IPS DF 6.9 (cell line): Measurements from ENCODE around the gene CCDC85B.

Experiments used
- DNase-seq: peaks from one replicate; pipeline ENCODE4 v3.0.0-alpha.2; 2013; ENCODE audit warnings: low read depth, low spot score
- H3K27ac ChIP-seq: one replicate; pipeline ENCODE4 v1.5.1; 2013; ENCODE audit warnings: low read length, control low read depth
- H3K27me3 ChIP-seq: 2 replicates; pipeline ENCODE4 v1.6.1; 2013; ENCODE audit warnings: mild to moderate bottlenecking, low read length; ENCODE audit not compliant: control insufficient read depth, insufficient read depth
- H3K36me3 ChIP-seq: 2 replicates; pipeline ENCODE4 v1.6.1; 2013; ENCODE audit warnings: low read length; ENCODE audit not compliant: control insufficient read depth, insufficient read depth
- H3K4me1 ChIP-seq: 2 replicates; pipeline ENCODE4 v1.6.1; 2013; ENCODE audit warnings: low read length; ENCODE audit not compliant: control insufficient read depth, insufficient read depth
- H3K4me3 ChIP-seq: 2 replicates; pipeline ENCODE4 v1.5.1; 2013; ENCODE audit warnings: mild to moderate bottlenecking, low read length
- H3K9me3 ChIP-seq: 2 replicates; pipeline ENCODE4 v1.6.1; 2013; ENCODE audit warnings: low read length, inconsistent platforms; ENCODE audit not compliant: control insufficient read depth, insufficient read depth
- WGBS: extraction: QIAGEN DNeasy Blood & Tissue Kit; methylation state at CpG from one replicate; pipeline ENCODE4 v1.1.7; 2013; ENCODE audit warnings: mixed read lengths, missing lambda C conversion rate; ENCODE audit not compliant: insufficient read length, insufficient coverage; 5-methylcytosine and 5-hydroxymethylcytosine counted together

CCDC85B gene

GRCh38 chr11:65851811-65852507, 38.5 kb upstream of the CCDC85B start:
- H3K27me3 ChIP-seq, result no peaks in the 10 kb centered on the region
- H3K4me3 ChIP-seq, result no peak overlapping the region
- no peaks in the 10 kb centered on the region for H3K9me3 ChIP-seq
- WGBS, result no CpG with 5 or more reads among the region's 10 CpGs
- no peak overlapping the region for H3K27ac ChIP-seq
- no peaks in the 10 kb centered on the region for H3K4me1 ChIP-seq
- no peak for DNase-seq
- H3K36me3 ChIP-seq, result peaks cover 37% of the 10 kb centered on the region

GRCh38 chr11:65852508-65853245, 37.8 kb upstream of the CCDC85B start:
- Histone ChIP-seq H3K36me3 (peaks cover 37% of the 10 kb centered on the region), H3K27me3 (no peaks in the 10 kb centered on the region), H3K9me3 (no peaks in the 10 kb centered on the region), H3K4me1 (no peaks in the 10 kb centered on the region), H3K4me3 (no peak overlapping the region), H3K27ac (no peak overlapping the region)
- WGBS, result no CpG with 5 or more reads among the region's 33 CpGs
- no peak for DNase-seq

- H3K4me1 ChIP-seq, result no peaks in the 10 kb centered on the region; the same call in 1 of the 2 replicates
- H3K27ac ChIP-seq, result no peak overlapping the region
- no peak for DNase-seq
- no peaks in the 10 kb centered on the region for H3K27me3 ChIP-seq
- no CpG with 5 or more reads among the region's 6 CpGs for WGBS
- peaks cover 37% of the 10 kb centered on the region for H3K36me3 ChIP-seq
- no peak overlapping the region for H3K4me3 ChIP-seq
- H3K9me3 ChIP-seq, result no peaks in the 10 kb centered on the region
Observed at GRCh38 chr11:65853246-65853979, 37.1 kb upstream of the CCDC85B start.

GRCh38 chr11:65854161-65854592, 36.3 kb upstream of the CCDC85B start:
- H3K36me3 ChIP-seq, result peaks cover 37% of the 10 kb centered on the region
- H3K9me3 ChIP-seq, result no peaks in the 10 kb centered on the region
- DNase-seq, result no peak
- WGBS, result no CpG with 5 or more reads among the region's 4 CpGs
- H3K4me1 ChIP-seq, result no peaks in the 10 kb centered on the region; the same call in 1 of the 2 replicates
- H3K4me3 ChIP-seq, result no peak overlapping the region
- H3K27ac ChIP-seq, result no peak overlapping the region
- H3K27me3 ChIP-seq, result no peaks in the 10 kb centered on the region

- Histone ChIP-seq H3K4me3 (no peak overlapping the region), H3K27ac (no peak overlapping the region), H3K9me3 (no peaks in the 10 kb centered on the region), H3K27me3 (no peaks in the 10 kb centered on the region), H3K36me3 (peaks cover 37% of the 10 kb centered on the region), H3K4me1 (no peaks in the 10 kb centered on the region; the same call in 1 of the 2 replicates)
- DNase-seq, result no peak
- WGBS, result no CpG with 5 or more reads among the region's 15 CpGs
Observed at GRCh38 chr11:65854852-65855837, 35.3 kb upstream of the CCDC85B start.

- DNase-seq, result no peak
- WGBS, result no CpG with 5 or more reads among the region's 15 CpGs
- Histone ChIP-seq H3K9me3 (no peaks in the 10 kb centered on the region), H3K4me1 (no peaks in the 10 kb centered on the region; the same call in 1 of the 2 replicates), H3K4me3 (no peak overlapping the region; the same call in 1 of the 2 replicates), H3K36me3 (peaks cover 37% of the 10 kb centered on the region), H3K27ac (no peak overlapping the region), H3K27me3 (no peaks in the 10 kb centered on the region)
Observed at GRCh38 chr11:65855927-65856363, 34.5 kb upstream of the CCDC85B start.

GRCh38 chr11:65856689-65857499, 33.6 kb upstream of the CCDC85B start:
- Histone ChIP-seq H3K4me1 (no peaks in the 10 kb centered on the region; the same call in 1 of the 2 replicates), H3K9me3 (no peaks in the 10 kb centered on the region), H3K36me3 (peaks cover 35% of the 10 kb centered on the region), H3K4me3 (peak overlapping the region; percentile 99), H3K27me3 (no peaks in the 10 kb centered on the region), H3K27ac (no peak overlapping the region)
- WGBS, result no CpG with 5 or more reads among the region's 57 CpGs
- no peak for DNase-seq

GRCh38 chr11:65857500-65857852, 33.0 kb upstream of the CCDC85B start:
- H3K4me3 ChIP-seq, result peak overlapping the region; percentile 99
- H3K27ac ChIP-seq, result no peak overlapping the region
- H3K9me3 ChIP-seq, result no peaks in the 10 kb centered on the region
- H3K36me3 ChIP-seq, result peaks cover 29% of the 10 kb centered on the region
- H3K27me3 ChIP-seq, result no peaks in the 10 kb centered on the region
- no CpG with 5 or more reads among the region's 49 CpGs for WGBS
- no peaks in the 10 kb centered on the region; the same call in 1 of the 2 replicates for H3K4me1 ChIP-seq
- DNase-seq, result no peak
